H1 (cell line): ENCODE results near the gene FAM171A1. TPM values are rescaled to one million over a fixed set of nuclear protein-coding genes. Genes with fewer than 3 reads are reported as not detected.

Source experiments
- CBX8 ChIP-seq: fragments of 300-800, 300-1000 bp; sonication (generic); IDR thresholded peaks from 2 replicates; pipeline ENCODE4 v1.7.1; 2016; ENCODE audit warnings: low read depth, low read length, borderline replicate concordance
- EP300 ChIP-seq, 2 experiments: IDR thresholded peaks; 1 replicate in 1 of 2; 2 replicates in 1 of 2; pipeline ENCODE4 v1.6.1; 2011 to 2012; ENCODE audit warnings: low read depth in 2 of 2, low read length in 2 of 2, mild to moderate bottlenecking in 2 of 2, borderline replicate concordance in 1 of 2, inconsistent platforms in 1 of 2, moderate library complexity in 1 of 2
- HDAC2 ChIP-seq, 2 experiments: fragments of 300-600 bp in 1 of 2; sonication (generic) in 1 of 2; IDR thresholded peaks; 2 replicates each; pipeline ENCODE4 v1.6.1; 2011 to 2012; ENCODE audit warnings: low read depth in 2 of 2, low read length in 2 of 2, mild to moderate bottlenecking in 2 of 2, moderate library complexity in 2 of 2, borderline replicate concordance in 1 of 2, inconsistent platforms in 1 of 2
- POU5F1 ChIP-seq: IDR thresholded peaks from 2 replicates; pipeline ENCODE4 v1.6.1; 2011; ENCODE audit warnings: low read depth, mild to moderate bottlenecking, low read length, moderate library complexity
- RNF2 ChIP-seq: fragments of 200-900, 300-1000 bp; sonication (generic); IDR thresholded peaks from 2 replicates; pipeline ENCODE4 v1.7.1; 2016; ENCODE audit warnings: borderline replicate concordance, low read depth, mild to moderate bottlenecking, antibody characterized with exemption, low read length; ENCODE audit not compliant: poor library complexity, severe bottlenecking; ENCODE audit errors: missing control alignments
- polyA plus RNA-seq, 7 experiments: library from polyadenylated mRNA; depleted of rRNA in 3 of 7; stranded (reverse) in 5 of 7; unstranded in 2 of 7; fragments of >200 nt in 5 of 7; fragments of 200-250 nt in 2 of 7; gene quantifications; 1 replicate in 5 of 7; 2 replicates in 1 of 7; 4 replicates in 1 of 7; pipeline versions ENCODE4 v1.2.1 to v1.2.3, GENCODE V29; 2011 to 2013; ENCODE audit warnings: missing spikeins in 2 of 7, mixed read lengths in 2 of 7
- total RNA-seq: library from RNA; stranded (reverse); fragmentation: NEBNext Ultra II Directional; extraction: Animal tissue kit (Norgen Biotek cat#: 25700); gene quantifications from 2 replicates; pipeline ENCODE4 v1.2.1, GENCODE V29; 2021

The FAM171A1 gene
- total and polyA plus RNA-seq, 2 of the 8 experiments (the other 6 are each of a cell fraction or from before 2014, with no cell fraction given): 26.6 to 42.1 TPM

- no peak for TF ChIP-seq RNF2
- no peak for TF ChIP-seq EP300 (IDR thresholded peaks at IDR 0.05; ENCODE audit: borderline replicate concordance in 1 of 2, low read depth in 2 of 2, low read length in 2 of 2)
- no peak for TF ChIP-seq HDAC2 (IDR thresholded peaks at IDR 0.05; ENCODE audit: borderline replicate concordance in 1 of 2, low read depth in 2 of 2, low read length in 2 of 2)
- TF ChIP-seq CBX8: no peak
- TF ChIP-seq POU5F1: no peak
Measured at GRCh38 chr10:15345450-15345849, 25.6 kb downstream of the FAM171A1 start (continued).
